ENCODE data around the gene E4F1. TPM values are rescaled to one million over a fixed set of nuclear protein-coding genes. Genes with fewer than 3 reads are reported as not detected.

Gene E4F1
- total and polyA plus RNA-seq, 9 of the 15 experiments (the other 6 are each of a cell fraction or from before 2014, with no cell fraction given) = 0.48 to 94.9 (median 20.4) TPM

DNA sequence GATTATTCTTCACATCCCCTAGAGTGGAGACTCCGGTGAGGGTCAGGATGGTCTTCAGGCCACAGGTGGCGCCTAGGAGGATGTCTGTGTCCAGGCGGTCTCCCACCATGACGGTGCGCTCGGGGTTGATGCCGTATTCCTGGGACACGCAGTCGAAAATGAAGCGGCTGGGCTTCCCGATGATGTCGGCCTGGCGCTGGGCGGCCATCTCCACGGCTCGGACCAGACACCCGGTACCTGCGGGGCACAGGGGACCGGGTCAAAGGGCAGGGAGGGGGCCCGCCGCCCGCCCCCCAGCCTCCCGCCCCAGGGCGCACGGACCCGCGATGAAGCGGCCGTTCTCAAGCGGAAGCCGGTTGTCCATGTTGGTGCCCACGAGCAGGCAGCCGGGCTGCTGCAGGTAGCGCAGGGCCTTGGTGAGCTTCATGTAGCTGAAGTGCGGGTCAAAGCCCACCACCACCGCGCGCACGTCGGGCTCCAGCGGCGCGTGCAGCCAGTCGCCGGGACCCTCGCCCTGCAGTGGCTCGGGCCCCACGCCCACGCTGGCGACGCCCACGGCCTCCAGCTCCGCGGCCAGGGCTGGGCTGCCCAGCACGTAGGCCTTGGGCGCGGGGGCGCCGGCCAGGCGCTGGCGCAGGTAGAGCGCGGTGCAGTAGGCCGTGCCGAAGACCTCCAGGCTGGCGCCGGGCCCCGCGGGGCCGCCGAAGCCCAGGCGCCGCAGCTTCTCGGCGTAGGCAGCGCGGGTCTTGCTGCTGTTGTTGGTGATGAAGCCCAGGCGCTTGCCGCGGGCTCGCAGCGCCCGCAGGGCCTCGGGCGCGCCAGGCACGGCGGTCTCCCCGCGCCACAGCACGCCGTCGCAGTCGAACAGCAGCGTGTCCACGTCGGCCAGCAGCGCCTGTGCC is 9.3 kb upstream of the E4F1 start (continued):
- TF ChIP-seq, protein P1, sequence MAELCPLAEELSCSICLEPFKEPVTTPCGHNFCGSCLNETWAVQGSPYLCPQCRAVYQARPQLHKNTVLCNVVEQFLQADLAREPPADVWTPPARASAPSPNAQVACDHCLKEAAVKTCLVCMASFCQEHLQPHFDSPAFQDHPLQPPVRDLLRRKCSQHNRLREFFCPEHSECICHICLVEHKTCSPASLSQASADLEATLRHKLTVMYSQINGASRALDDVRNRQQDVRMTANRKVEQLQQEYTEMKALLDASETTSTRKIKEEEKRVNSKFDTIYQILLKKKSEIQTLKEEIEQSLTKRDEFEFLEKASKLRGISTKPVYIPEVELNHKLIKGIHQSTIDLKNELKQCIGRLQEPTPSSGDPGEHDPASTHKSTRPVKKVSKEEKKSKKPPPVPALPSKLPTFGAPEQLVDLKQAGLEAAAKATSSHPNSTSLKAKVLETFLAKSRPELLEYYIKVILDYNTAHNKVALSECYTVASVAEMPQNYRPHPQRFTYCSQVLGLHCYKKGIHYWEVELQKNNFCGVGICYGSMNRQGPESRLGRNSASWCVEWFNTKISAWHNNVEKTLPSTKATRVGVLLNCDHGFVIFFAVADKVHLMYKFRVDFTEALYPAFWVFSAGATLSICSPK (IDR thresholded peaks at IDR 0.05; ENCODE audit: borderline replicate concordance) = no peak
- TF ChIP-seq ZNF57 (CRISPR knock-in tag; IDR thresholded peaks at IDR 0.05) (no peak), ZNF133 (CRISPR knock-in tag; IDR thresholded peaks at IDR 0.05) (no peak), RREB1 (CRISPR knock-in tag; IDR thresholded peaks at IDR 0.05) (0 out of 2 replicates have a peak, but pooled peaks have one; percentile 10), CREB1 (IDR thresholded peaks at IDR 0.05) (peak; percentile 40; the same call in 1 of the 2 replicates), CREB1 (CRISPR knock-in tag; IDR thresholded peaks at IDR 0.05) (no peak), CREB5 (CRISPR knock-in tag; IDR thresholded peaks at IDR 0.05) (no peak), NR2C2 (CRISPR knock-in tag; IDR thresholded peaks at IDR 0.05) (0 out of 2 replicates have a peak, but pooled peaks have one; percentile 15), NR2C2 (tag; IDR thresholded peaks at IDR 0.05) (no peak; the same call in 1 of the 2 replicates), ARID1B (IDR thresholded peaks at IDR 0.05) (no peak), FOXJ2 (tag; IDR thresholded peaks at IDR 0.05) (no peak), HOXB6 (CRISPR knock-in tag; IDR thresholded peaks at IDR 0.05; ENCODE audit: borderline replicate concordance) (no peak), SPI1 (IDR thresholded peaks at IDR 0.05; ENCODE audit: borderline replicate concordance, low read depth, low read length) (no peak), TCF7 (IDR thresholded peaks at IDR 0.05; ENCODE audit: borderline replicate concordance) (no peak), BHLHE40 (IDR thresholded peaks at IDR 0.05; ENCODE audit: low read length) (no peak), MCM5 (IDR thresholded peaks at IDR 0.05; ENCODE audit: low read depth) (no peak)
- TF ChIP-seq, protein P2, sequence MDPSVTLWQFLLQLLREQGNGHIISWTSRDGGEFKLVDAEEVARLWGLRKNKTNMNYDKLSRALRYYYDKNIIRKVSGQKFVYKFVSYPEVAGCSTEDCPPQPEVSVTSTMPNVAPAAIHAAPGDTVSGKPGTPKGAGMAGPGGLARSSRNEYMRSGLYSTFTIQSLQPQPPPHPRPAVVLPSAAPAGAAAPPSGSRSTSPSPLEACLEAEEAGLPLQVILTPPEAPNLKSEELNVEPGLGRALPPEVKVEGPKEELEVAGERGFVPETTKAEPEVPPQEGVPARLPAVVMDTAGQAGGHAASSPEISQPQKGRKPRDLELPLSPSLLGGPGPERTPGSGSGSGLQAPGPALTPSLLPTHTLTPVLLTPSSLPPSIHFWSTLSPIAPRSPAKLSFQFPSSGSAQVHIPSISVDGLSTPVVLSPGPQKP (CRISPR knock-in tag; IDR thresholded peaks at IDR 0.05) = no peak

Data from K562 (cell line).